ENCODE data around the gene KIAA0586.
"Not testable (repeated sequence)": the region's sequence is repeated elsewhere in the genome, so short reads cannot be mapped to it uniquely, and the experiment has no call there.

The KIAA0586 gene

DNA sequence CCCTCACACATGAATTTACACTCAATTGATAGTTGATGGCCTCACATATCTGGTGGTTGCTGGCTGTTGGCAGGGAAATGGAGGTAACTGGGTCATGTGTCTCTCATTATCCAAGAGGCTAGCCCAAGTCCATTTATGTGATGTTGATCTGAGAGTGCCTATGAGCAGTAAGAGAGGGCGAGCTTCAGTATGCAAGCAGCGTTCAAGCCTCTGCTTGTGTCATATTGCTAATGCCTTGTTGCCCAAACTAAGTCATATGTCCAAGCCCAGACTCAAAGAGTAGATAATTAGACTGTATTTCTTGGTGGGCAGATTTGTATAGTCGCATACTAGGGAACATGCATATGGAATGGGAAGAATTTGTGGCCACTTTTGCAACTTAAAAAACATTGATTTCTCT is 126.4 kb downstream of the KIAA0586 start:
- no peak for DNase-seq

DNA sequence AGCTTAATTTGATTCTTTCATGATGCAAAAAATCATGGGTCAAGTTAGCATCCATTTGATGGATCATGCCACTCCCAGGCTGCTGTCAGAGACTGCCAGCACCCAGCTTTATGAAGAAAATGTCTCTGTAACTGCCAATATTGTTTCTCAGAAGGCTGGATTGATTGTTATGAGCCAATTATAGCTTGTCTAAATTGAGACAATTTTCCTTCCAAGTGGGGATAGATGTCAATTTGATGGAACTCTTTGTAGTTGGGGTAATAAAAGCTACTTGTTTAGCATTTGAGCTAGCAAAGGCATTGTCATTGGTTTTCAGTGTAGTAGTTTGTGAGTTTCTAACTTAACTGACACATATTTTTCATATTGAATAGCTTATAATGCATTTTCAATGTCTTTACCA is 128.1 kb downstream of the KIAA0586 start:
- no peak for DNase-seq

DNA sequence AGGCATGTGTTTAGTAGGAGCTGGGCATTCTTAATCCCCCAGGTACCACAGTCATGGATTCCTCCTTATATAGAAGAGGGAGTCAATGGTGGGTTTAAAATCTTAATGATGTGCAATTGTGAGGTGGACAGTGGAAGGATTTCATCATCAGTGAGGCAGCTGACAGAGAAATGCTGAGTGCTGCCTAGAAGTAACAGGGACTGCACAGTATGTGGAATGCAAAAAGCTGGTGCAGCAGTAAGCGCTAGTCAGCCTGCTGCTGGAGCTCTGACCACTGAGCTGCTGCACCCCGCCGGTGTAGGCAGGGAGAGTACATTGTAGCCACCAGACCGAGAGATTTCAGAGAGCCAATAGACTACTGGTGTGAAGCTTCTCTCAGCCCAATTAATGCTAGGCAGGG is 129.7 kb downstream of the KIAA0586 start:
- DNase-seq: no peak

DNA sequence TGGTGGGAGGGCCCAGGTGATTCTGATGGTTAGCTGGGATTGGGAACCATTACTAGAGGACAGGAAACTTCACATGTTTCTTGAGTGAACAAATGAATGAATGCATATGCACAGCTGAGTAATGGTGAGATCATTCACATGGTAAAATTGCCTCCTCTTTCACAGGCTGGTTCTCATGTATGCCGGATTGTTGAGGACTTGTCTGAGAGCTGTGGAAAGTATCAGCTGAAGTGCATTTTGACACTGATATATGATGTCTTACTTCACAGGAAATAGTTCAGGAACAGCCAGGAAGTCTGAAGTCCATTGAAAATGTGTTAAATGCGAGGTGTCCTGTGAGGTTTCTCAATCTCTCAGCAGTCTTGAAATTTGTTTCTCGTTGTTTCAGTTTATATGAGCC is 132.7 kb downstream of the KIAA0586 start:
- DNase-seq: no peak

DNA sequence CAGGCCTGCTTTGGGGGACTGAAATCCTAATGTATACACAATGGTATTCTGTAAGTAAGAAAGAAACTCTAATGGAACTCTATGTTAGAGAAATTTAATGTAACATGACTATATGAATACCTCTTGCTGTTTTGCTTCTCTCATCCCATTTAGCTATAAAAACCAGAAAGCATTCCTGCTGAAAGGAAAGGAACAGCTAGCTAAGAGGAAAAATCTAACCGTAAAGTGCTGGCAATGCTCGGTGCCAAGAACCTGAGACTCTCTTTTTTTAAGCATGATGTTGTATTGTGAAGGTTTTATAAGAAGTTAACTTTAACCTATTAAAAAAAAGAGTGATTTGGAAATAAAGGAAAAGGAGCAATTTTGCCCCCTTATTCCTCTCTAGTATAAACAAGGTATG is 134.6 kb downstream of the KIAA0586 start:
- no peak for DNase-seq

DNA sequence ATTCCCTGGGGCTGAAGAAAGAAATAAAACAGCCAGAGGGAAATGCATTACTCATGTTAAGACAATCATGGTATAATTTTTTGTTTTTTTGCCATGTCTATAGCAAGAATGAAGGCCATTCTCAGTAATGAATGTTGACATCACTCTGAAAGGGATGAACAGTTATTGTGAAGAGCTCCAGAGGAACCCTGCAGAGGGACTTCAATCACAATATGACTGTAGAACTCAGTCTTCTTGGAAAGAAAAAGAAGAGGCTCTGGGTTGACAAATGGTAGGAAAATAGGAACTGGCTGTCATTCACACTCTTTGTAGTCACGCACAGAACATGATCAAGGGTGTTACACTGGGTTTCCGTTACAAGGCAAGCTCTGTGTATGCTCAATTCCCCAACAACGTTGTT is 136.5 kb downstream of the KIAA0586 start:
- no peak for DNase-seq

DNA sequence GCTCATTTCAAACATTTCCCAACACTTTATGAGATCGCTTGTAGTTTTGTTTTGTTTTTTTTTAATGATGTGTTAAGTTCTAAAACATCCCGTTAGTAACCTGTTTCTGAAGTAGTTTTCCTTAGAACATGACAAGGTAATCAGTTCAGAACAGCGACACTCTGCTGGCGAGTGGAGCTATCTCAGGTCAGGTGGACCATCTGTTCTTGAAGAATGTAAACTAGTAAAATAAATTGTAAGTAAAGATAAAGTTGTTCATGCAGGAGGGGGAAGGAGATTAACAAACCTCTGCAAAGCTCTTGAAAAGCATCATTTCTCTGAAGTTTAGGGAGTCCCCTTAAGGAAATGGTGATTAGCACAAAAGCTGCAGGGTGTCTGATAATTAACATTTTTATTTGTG is 138.3 kb downstream of the KIAA0586 start:
- DNase-seq: no peak

DNA sequence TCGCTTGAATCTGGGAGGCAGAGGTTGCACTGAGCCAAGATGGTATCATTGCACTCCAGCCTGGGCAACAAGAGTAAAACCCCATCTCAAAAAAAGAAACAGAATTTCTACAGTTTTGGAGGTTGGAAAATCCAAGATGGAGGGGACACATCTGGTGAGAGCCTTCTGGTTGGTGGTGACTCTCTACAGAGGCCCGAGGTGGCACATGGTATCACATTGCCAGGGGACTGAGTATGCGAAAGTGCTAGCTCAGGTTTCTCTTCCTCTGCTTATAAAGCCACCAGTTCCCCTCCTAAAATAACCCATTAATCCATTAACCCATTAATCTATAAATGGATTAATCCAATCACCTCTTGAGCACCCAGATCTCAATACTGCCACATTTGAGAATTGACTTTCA is 139.5 kb downstream of the KIAA0586 start:
- no peak for DNase-seq

DNA sequence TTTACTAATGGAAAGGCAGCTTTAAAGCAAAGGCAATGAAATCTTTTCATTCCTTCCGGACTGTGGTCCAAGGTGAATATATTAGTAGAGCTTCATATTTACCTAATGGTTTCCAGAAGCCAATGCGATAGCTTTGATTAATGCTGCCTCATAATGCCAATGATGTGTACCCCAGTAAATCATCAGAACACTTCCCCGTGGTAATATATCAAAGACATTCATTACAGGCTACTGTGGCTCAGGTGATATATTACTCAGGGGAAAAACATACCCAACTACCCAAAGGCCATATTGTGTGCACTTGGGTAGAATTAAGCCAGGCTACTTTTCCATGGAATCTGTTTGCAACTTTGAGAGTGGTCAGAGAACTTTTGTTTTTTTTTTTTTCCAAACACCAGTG is 140.8 kb downstream of the KIAA0586 start:
- no peak for DNase-seq

DNA sequence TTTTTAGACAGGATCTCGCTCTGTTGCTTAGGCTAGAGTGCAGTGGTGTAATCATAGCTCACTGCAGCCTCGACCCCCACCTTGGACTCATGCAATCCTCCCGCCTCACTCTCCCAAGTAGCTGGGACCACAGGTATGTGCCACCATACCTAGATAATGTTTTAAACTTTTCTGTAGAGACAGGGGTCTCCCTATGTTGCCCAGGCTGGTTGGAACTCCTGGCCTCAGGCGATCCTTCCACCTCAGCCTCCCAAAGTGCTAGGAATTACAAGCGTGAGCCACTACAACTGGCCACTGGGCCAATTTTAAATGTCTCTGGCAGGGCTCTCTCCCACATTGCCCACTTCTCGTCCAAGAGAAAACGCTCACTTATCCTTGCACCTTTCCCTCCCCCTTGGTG is 143.7 kb downstream of the KIAA0586 start:
- no peak for DNase-seq

DNA sequence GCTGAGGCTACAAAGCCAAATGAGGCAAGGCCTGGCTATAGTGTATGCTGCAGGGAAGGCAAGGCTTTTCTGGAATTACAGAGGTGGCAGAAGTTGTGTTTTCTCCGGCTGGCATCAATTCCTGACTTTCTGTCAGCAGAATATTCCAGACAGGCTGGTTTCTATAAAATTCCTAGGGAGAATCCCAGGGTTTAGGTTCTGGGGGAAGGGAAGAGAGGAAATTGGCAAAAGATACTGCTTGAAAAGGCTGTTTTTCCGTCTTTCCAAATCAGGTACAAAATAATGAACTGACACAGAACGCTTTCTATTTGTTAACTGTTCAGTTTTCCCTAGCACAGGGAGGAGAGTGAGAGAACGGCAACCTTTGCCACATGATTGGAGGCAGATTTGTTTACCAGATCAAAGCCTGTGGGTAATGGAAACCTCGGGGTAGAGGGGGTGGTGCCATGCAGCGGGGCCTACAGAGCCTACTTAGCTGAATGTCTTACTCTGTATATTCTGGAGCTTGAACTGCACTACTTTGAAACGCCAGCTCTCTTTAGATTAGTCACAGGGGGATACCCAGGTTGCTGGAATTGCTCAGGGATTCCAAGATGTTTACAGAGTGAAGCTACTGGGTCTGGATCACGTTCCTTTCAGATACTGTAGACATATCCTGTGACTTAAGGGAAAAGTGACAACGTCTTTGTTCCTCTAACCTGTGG is 144.4 kb downstream of the KIAA0586 start:
- DNase-seq: no peak

DNA sequence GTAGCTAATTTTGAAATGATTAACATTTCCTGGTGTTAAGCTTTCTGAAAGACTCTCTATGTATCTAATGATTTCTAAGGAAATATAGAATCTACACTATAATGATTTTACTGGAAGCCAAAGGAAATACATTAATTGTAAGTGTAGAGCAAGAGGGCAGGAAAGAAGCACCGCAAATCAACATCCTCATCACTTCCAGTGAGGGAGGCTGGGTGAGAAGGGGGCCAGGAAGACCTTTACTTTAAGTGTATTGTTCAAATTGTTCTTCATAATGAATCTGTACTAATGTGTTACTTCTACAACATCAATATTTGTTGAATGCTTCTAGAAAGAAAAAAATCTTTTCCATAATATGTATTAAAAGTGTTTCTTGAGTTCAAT is 144.9 kb downstream of the KIAA0586 start:
- DNase-seq: no peak

DNA sequence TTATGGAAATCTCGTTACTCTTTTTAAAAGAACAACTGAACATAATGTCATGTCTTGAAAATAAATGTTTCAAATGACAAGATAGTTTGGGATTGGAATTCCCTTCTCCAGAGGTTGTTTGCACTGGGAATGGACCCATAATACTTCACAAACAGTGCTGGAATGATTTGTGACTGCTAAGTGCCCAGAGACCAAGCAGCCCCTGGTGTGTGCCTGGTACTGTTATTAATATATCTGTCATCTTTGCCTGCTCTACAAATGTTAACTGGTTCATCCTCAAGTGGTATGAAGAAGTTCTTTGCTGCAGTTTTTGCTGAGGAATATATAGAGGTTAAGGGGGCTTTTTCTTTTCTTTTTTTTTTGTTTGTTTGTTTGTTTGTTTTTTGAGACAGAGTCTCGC is 145.3 kb downstream of the KIAA0586 start:
- no peak for DNase-seq

DNA sequence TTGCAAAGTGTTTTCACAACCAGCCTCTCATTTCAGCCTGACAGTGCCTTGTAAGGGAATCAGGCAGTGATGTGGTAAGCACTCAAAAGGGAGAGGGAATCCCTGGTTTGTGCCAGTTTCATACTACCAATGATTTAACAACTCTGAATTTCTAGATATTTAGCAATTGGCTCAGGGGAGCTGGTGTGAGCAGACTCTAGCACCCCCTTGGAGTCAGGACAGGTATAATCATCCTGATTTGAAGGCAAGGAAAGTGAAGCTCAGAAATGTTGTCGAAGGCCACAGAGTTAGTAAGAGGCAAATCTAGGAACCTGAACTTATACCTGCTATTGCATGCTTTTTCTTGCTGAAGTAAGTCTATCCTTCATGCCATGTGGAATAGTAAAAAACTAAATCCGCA is 147.1 kb downstream of the KIAA0586 start:
- no peak for DNase-seq

DNA sequence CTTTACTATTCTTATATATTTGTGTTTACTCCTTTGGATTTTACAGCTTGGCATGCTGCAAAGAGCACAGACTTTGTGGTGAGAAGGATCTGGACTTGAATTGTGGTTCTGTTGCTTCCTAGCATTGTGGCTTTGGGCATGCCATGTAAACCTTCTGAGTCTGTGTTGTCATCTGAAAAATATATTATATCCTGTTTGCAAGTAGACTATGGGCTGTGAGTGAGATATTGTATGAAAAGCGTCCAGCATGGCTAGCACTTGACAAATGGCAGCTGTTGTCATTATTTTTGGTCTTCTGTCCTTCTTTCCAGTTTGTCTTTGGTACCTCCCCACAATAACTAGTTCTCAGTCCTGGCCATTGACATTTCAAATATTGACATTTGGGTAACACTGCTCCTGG is 148.4 kb downstream of the KIAA0586 start:
- DNase-seq: peak; percentile 25 to 46

DNA sequence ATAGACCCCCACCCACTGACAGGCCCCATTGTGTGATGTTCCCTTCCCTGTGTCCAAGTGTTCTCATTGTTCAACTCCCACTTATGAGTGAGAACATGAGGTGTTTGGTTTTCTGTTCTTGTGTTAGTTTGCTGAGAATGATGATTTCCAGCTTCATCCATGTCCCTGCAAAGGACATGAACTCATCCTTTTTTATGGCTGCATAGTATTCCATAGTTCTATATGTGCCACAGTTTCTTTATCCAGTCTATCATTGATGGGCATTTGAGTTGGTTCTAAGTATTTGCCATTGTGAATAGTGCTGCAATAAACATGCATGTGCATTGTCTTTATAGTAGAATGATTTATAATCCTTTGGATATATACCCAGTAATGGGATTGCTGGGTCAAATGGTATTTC is 152.5 kb downstream of the KIAA0586 start:
- DNase-seq: not testable (repeated sequence)

DNA sequence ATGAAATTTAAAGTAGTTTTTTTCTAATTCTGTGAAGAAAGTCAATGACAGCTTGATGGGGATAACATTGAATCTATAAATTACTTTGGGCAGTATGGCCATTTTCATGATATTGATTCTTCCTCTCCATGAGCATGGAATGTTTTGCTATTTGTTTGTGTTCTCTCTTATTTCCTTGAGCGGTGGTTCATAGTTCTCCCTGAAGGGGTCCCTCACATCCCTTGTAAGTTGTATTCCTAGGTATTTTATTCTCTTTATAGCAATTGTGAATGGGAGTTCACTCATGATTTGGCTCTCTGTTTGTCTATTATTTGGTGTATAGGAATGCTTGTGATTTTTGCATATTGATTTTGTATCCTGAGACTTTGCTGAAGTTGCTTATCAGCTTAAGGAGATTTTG is 153.9 kb downstream of the KIAA0586 start:
- DNase-seq: not testable (repeated sequence)

DNA sequence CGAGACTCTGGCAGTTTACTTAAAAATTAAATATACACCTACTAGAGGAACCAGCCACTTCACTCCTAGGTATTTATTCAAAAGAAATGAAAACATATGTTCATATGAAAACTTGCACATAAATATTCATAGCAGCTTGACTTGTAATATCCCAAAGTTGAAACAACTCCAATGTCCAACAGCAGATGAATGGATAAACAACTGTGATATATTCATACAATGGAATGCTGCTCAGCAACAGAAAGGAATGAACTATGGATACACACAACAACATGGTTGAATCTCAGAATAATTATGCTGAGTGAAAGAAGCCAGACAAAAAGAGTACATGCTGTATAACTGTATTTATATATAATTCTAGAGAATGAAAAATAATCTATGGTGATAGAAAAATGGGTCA is 156.9 kb downstream of the KIAA0586 start:
- no peak for DNase-seq

DNA sequence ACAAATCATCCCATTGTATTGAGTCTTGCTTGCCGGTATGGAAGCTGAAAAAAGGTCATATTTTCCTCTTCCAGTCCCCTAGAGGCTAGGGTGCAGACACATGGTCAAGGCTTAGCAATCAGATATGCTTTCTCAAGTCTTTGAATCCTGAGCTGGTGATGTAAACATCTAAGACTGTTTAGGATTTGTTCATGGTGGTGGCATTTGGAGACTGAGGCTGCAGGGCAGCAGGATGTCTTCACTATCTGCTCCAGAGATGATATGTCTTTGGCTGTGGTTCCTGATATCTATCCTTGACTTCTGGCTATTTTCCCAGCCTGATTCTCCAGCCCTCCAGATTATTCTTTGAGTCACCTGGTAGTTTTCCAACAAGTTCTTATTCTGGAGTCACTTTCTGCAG is 159.8 kb downstream of the KIAA0586 start:
- DNase-seq: no peak

DNA sequence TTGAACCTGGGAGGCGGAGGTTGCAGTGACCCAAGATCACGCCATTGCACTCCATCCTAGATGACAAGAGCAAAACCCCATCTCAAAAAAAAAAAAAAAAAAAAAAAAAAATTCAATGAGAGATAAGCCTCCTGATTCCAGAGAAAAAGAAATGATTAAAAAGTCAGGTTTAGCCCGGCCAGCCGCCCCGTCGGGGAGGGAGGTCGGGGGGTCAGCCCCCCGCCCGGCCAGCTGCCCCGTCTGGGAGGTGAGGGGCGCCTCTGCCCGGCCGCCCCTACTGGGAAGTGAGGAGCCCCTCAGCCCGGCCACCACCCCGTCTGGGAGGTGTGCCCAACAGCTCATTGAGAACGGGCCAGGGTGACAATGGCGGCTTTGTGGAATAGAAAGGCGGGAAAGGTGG is 160.8 kb downstream of the KIAA0586 start:
- not testable (repeated sequence) for DNase-seq

DNA sequence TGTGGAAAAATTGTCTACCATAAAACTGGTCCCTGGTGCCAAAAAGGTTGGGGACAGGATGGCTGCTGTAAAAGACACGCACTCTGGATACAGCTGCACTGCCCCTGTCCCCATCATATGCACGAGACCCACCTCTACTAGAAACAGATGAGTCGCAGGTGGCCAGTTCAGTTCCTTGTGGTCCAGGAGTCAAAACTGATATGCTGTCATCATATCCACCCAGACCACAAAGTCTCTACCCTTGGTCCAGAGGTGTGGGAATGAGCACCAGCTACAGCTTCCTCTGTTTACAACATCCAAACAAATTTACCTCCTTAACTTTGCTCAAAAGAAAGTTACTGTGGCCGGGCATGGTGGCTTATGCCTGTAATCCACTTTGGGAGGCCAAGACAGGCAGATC is 166.5 kb downstream of the KIAA0586 start:
- DNase-seq: no peak

DNA sequence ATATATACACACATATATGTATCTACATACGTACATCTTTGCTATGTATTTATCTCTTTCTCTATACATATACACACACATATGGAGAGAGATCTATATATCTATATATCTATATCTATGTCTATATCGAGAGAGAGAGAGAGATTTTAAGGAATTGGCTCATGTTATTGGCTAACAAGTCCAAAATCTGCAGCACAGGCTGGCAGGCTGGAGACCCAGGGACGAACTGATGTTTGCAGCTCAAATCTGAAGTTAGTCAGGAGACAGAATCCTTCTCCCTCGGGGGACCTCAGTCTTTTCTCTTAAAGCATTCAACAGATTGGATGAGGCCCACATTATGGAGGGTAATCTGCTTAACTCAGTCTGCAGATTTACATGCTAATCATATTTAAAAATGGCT is 169.5 kb downstream of the KIAA0586 start:
- no peak for DNase-seq

DNA sequence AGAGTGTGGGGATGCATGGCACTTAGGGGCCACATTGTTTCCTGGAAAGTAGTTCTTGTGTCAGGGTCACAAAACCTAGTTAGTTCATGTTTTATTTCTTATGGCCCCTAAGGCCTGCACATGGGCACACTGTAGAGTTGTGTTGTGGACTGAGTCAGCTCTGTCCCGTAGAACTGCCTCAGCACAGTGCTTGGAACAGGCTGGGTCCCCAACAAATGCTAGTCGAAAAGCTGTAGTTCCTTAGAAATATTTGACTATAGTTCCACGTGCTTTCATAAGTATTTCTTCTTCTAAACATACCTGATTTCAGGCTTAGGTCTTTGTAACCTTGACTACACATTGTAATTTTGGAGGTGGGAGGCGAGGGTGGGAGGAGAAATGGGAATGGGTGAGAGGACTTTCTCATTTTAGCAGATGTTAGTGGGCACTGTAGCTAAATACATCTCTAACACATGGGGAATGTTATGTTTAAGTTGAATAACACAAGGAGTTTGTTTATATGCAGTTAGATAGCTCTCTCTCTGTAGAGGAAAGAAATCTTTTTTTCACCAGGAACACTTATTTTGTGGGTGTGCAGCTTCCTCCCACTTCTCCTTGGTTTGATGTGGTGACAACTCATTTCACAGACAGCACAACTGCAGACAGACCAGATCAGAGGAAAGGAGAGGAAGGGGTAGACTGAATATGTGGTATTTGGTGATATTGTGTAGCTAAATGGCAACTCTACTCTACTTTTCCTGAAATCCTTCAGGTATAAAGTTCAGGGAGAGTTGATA is 170.7 kb downstream of the KIAA0586 start:
- DNase-seq: no peak

DNA sequence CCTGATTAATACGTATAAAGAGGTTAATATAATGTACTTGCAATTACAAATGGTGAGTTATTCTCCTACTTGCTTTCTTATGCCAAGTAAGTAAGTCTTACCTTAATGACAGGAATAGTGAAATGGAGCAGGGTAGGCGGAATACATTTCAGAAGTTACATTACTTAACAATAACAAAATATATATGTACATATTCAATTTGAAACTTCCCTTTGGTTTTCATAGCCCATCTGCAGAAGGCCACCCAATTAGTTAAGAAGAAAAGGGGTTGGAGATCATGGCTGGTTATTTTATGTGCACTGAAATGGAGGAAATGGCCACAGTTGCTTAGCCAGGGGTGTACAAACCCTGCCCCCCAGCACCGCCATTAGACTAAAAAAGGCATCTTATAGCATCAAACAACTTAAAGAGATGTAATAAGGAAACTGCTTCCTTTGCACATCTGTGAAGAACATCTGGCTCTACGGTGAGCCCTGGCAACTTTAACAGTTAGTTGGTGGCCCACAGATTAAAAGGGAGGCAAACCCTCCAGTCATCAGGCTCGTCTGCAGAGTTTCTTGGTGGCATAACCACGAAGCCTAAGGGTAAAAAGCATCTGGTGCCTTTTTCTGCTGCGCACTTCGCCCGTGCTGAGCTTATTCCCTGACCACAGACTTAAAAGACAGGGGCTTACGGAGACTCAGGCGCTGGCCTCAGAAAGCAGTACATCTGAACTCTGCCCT is 171.4 kb downstream of the KIAA0586 start:
- DNase-seq: no peak
